ENCODE measurements around the gene TPM2.

GRCh38 chr9:35674025-35674361 is 15.7 kb downstream of the TPM2 start:
- no peak for TF ChIP-seq CTCF (IDR thresholded peaks at IDR 0.05)
- TF ChIP-seq EZH2phosphoT487 (IDR thresholded peaks at IDR 0.05) = no peak

Data from neural progenitor cell (in vitro differentiated cells).